MCF 10A (cell line): Measurements from ENCODE around the gene OSBP2. TPM values are rescaled to one million over a fixed set of nuclear protein-coding genes. Genes with fewer than 3 reads are reported as not detected.
A peak's percentile ranks its signal among the peaks of the same experiment; 100 is the strongest.

Experiments
- BruUV-seq: library from RNA; stranded (reverse); fragments of 400-500 nt; replicated peaks from 2 replicates; lab custom pipeline; 2021; lab: Mats Ljungman, UMichigan
- CTCF ChIA-PET: fragments of 300-600 bp; sonication (Branson Sonifier 250); formaldehyde crosslinking; extraction: SDS; loops from one replicate; lab custom pipeline; 2021; ENCODE audit warnings: antibody characterized with exemption, inconsistent platforms; lab: Yijun Ruan, JAX
- POLR2A ChIA-PET: fragments of 300-600, 350-650 bp; sonication (Branson Sonifier 250); formaldehyde crosslinking; extraction: SDS; loops from one replicate; lab custom pipeline; 2020; ENCODE audit warnings: antibody characterized with exemption, inconsistent platforms; lab: Yijun Ruan, JAX
- DNase-seq: peaks from one replicate; pipeline ENCODE4 v3.0.0-alpha.2; 2018; ENCODE audit not compliant: unreplicated experiment
- H3K27ac Mint-ChIP-seq: one replicate; pipeline ENCODE4 v1.8.0; 2022; ENCODE audit warnings: mild to moderate bottlenecking, low read depth, mixed read lengths; ENCODE audit not compliant: unreplicated experiment
- H3K27me3 Mint-ChIP-seq: one replicate; pipeline ENCODE4 v1.8.0; 2022; ENCODE audit warnings: mixed read lengths; ENCODE audit not compliant: insufficient read depth, unreplicated experiment
- H3K36me3 Mint-ChIP-seq: one replicate; pipeline ENCODE4 v1.8.0; 2022; ENCODE audit warnings: mild to moderate bottlenecking, moderate library complexity, mixed read lengths; ENCODE audit not compliant: insufficient read depth, unreplicated experiment
- H3K4me1 Mint-ChIP-seq: one replicate; pipeline ENCODE4 v1.8.0; 2022; ENCODE audit warnings: mixed read lengths; ENCODE audit not compliant: insufficient read depth, unreplicated experiment
- H3K4me3 Mint-ChIP-seq: one replicate; pipeline ENCODE4 v1.8.0; 2022; ENCODE audit warnings: mild to moderate bottlenecking, moderate library complexity, mixed read lengths; ENCODE audit not compliant: unreplicated experiment
- H3K9me3 Mint-ChIP-seq: one replicate; pipeline ENCODE4 v1.8.0; 2022; ENCODE audit warnings: mixed read lengths; ENCODE audit not compliant: unreplicated experiment
- CTCF ChIP-seq: fragments of 200-600 bp; IDR thresholded peaks from one replicate; pipeline ENCODE4 v1.8.0; 2022; ENCODE audit warnings: antibody characterized with exemption, mild to moderate bottlenecking; ENCODE audit not compliant: unreplicated experiment
- intact Hi-C: fragments of 100-400 bp; cut with micrococcal nuclease; formaldehyde crosslinking; loops from 2 replicates; pipeline ENCODE4 v1.14.1; 2022
- total RNA-seq: library from RNA; stranded (reverse); gene quantifications from 2 replicates; pipeline ENCODE4 v1.2.3, GENCODE V29; 2022

Gene OSBP2
- total RNA-seq, 1 experiment from 2014 or later, result 276 TPM

- Mint-ChIP-seq H3K9me3 (no peaks in the 10 kb centered on the region), H3K36me3 (peaks cover 26% of the 10 kb centered on the region), H3K27me3 (no peaks in the 10 kb centered on the region), H3K4me1 (peaks cover 12% of the 10 kb centered on the region), H3K4me3 (no peak overlapping the region), H3K27ac (no peak overlapping the region)
- no TSS peak for BruUV-seq
- CTCF ChIA-PET, result no interaction called here
- POLR2A ChIA-PET, result no interaction called here
- no peak for TF ChIP-seq CTCF
- DNase-seq, result no peak
- intact Hi-C loops, result no loop called here
Observed at GRCh38 chr22:30665266-30665665, 29.4 kb upstream of the OSBP2 start.

- Mint-ChIP-seq H3K4me1 (peaks cover 12% of the 10 kb centered on the region), H3K27me3 (no peaks in the 10 kb centered on the region), H3K4me3 (no peak overlapping the region), H3K9me3 (no peaks in the 10 kb centered on the region), H3K36me3 (peaks cover 26% of the 10 kb centered on the region), H3K27ac (no peak overlapping the region)
- POLR2A ChIA-PET, result no interaction called here
- CTCF ChIA-PET, result interaction anchor here (0.6 kb wide), 1 partner anchor 10 kb away, joined by 4 read pairs; no protein-coding TSS in a partner anchor
- no peak for TF ChIP-seq CTCF
- intact Hi-C loops, result no loop called here
- no TSS peak for BruUV-seq
- no peak for DNase-seq
Observed at GRCh38 chr22:30665786-30666185, 28.9 kb upstream of the OSBP2 start.

GRCh38 chr22:30667107-30667493 is 27.6 kb upstream of the OSBP2 start:
- Mint-ChIP-seq H3K27me3 (no peaks in the 10 kb centered on the region), H3K27ac (peak overlapping the region; percentile 61), H3K4me3 (peak overlapping the region; percentile 89), H3K36me3 (peaks cover 20% of the 10 kb centered on the region), H3K9me3 (no peaks in the 10 kb centered on the region), H3K4me1 (peaks cover 12% of the 10 kb centered on the region)
- no peak for DNase-seq
- POLR2A ChIA-PET, result interaction anchor here (0.6 to 1.8 kb wide), 7 partner anchors 15 to 395 kb away, joined by 3 to 6 read pairs (median 3); partner anchors contain the start of gene SLC35E4
- CTCF ChIA-PET, result interaction anchor here (0.7 kb wide), 2 partner anchors 32 to 33 kb away, joined by 4 read pairs; no protein-coding TSS in a partner anchor
- TF ChIP-seq CTCF, result no peak
- TSS peak; percentile 38 for BruUV-seq
- intact Hi-C loops, result loop anchor here (1.0 kb wide), 1 partner anchor 33 kb away; no protein-coding TSS in a partner anchor

GRCh38 chr22:30667494-30668385 is 26.9 kb upstream of the OSBP2 start, which contains the start of gene DUSP18:
Gene DUSP18 (minus strand): TSS chr22:30667875. CDS start chr22:30664003, 3,872 bp downstream.
- peak; percentile 90 for DNase-seq
- POLR2A ChIA-PET, result interaction anchor here (0.7 to 1.8 kb wide), 6 partner anchors 19 to 93 kb away, joined by 3 to 6 read pairs (median 3); partner anchors contain the start of gene SLC35E4
- no peaks in the 10 kb centered on the region for H3K9me3 Mint-ChIP-seq
- H3K27ac Mint-ChIP-seq, result peak within 1 kb of the TSS; percentile 61
- TF ChIP-seq CTCF, result peak; percentile 26
- intact Hi-C loops, result loop anchor here (1.0 kb wide), 1 partner anchor 33 kb away; no protein-coding TSS in a partner anchor
- CTCF ChIA-PET, result interaction anchor here (0.7 to 1.9 kb wide), 3 partner anchors 33 to 617 kb away, joined by 3 to 8 read pairs (median 3); no protein-coding TSS in a partner anchor
- H3K36me3 Mint-ChIP-seq, result peaks cover 15% of the 10 kb centered on the region
- peak within 1 kb of the TSS; percentile 89 for H3K4me3 Mint-ChIP-seq
- BruUV-seq, result TSS peak; percentile 92
- H3K27me3 Mint-ChIP-seq, result no peaks in the 10 kb centered on the region
- peaks cover 12% of the 10 kb centered on the region for H3K4me1 Mint-ChIP-seq
